Activated T-helper 9 cell treated with anti-CD3 and anti-CD28 coated beads, Interleukin-2, amount 50 U/mL, for 16 hours (primary cell): ENCODE data around the gene GALNT10.

Experiments
- DNase-seq: peaks from one replicate; pipeline ENCODE4 v3.0.0-alpha.2; 2020; ENCODE audit warnings: low read depth

The GALNT10 gene

GRCh38 chr5:154236536-154237375 lies 46.2 kb downstream of the GALNT10 start:
- no peak for DNase-seq

- DNase-seq: no peak
Measured at GRCh38 chr5:154237376-154237743, 46.8 kb downstream of the GALNT10 start.

- DNase-seq: no peak
Measured at GRCh38 chr5:154237946-154238345, 47.4 kb downstream of the GALNT10 start.

- DNase-seq: no peak
Measured at GRCh38 chr5:154238776-154239481, 48.4 kb downstream of the GALNT10 start.

GRCh38 chr5:154240595-154240994 lies 50.1 kb downstream of the GALNT10 start:
- DNase-seq: no peak

- DNase-seq: no peak
Measured at GRCh38 chr5:154241021-154241420, 50.5 kb downstream of the GALNT10 start.

GRCh38 chr5:154242442-154242841 lies 51.9 kb downstream of the GALNT10 start:
- DNase-seq: no peak

- DNase-seq: no peak
Measured at GRCh38 chr5:154242964-154243376, 52.4 kb downstream of the GALNT10 start.

- no peak for DNase-seq
Measured at GRCh38 chr5:154243736-154244135, 53.2 kb downstream of the GALNT10 start.

- DNase-seq: no peak
Measured at GRCh38 chr5:154244476-154244875, 53.9 kb downstream of the GALNT10 start.

GRCh38 chr5:154248691-154249090 lies 58.2 kb downstream of the GALNT10 start:
- DNase-seq: no peak

GRCh38 chr5:154249826-154250225 lies 59.3 kb downstream of the GALNT10 start:
- no peak for DNase-seq

GRCh38 chr5:154251529-154251928 lies 61.0 kb downstream of the GALNT10 start:
- DNase-seq: no peak

GRCh38 chr5:154253807-154254206 lies 63.3 kb downstream of the GALNT10 start:
- no peak for DNase-seq

- DNase-seq: no peak
Measured at GRCh38 chr5:154254896-154255295, 64.4 kb downstream of the GALNT10 start.

- DNase-seq: no peak
Measured at GRCh38 chr5:154257046-154257445, 66.5 kb downstream of the GALNT10 start.

GRCh38 chr5:154258531-154259217 lies 68.1 kb downstream of the GALNT10 start:
- no peak for DNase-seq

GRCh38 chr5:154260224-154260927 lies 69.8 kb downstream of the GALNT10 start:
- DNase-seq: no peak

GRCh38 chr5:154262342-154262741 lies 71.8 kb downstream of the GALNT10 start:
- DNase-seq: no peak

GRCh38 chr5:154264549-154265196 lies 74.1 kb downstream of the GALNT10 start:
- no peak for DNase-seq

- no peak for DNase-seq
Measured at GRCh38 chr5:154265197-154265773, 74.8 kb downstream of the GALNT10 start.
